ENCODE results near the gene ADARB2.

The ADARB2 gene

DNA sequence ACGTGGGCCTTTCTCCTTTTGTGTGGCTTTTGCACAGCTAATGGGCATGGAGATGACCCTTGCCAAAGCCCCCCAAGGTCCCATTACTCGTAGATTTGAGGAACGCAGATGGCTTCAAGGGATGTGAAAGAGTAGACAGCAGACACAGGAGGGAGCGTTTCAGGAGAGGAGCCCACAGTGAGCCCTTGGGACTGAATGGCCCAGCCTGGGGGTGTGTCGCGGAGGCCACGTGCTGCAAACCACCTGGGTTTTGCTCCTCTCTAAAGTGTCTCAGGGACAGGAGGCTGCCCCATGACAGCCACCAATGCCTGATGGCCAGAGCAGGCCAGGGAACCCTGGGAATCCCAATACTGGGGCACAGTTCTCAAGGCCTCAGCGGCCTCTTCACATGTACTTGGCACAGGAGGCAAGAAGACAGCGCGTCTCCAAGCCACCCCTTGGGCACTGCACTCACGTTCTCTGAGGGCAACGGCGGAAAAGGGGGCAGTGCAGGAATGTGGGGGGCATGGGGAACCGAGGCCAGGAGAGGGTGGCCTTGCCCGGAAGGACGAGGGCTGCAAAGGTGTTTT is 495.9 kb downstream of the ADARB2 start:
- TF ChIP-seq, protein P1, sequence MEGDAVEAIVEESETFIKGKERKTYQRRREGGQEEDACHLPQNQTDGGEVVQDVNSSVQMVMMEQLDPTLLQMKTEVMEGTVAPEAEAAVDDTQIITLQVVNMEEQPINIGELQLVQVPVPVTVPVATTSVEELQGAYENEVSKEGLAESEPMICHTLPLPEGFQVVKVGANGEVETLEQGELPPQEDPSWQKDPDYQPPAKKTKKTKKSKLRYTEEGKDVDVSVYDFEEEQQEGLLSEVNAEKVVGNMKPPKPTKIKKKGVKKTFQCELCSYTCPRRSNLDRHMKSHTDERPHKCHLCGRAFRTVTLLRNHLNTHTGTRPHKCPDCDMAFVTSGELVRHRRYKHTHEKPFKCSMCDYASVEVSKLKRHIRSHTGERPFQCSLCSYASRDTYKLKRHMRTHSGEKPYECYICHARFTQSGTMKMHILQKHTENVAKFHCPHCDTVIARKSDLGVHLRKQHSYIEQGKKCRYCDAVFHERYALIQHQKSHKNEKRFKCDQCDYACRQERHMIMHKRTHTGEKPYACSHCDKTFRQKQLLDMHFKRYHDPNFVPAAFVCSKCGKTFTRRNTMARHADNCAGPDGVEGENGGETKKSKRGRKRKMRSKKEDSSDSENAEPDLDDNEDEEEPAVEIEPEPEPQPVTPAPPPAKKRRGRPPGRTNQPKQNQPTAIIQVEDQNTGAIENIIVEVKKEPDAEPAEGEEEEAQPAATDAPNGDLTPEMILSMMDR (IDR thresholded peaks at IDR 0.05; ENCODE audit: borderline replicate concordance, insufficient read depth, low read depth, low read length), result no peak
- no peak overlapping the region for H3K4me3 ChIP-seq (ENCODE audit: low read depth, low read length)

DNA sequence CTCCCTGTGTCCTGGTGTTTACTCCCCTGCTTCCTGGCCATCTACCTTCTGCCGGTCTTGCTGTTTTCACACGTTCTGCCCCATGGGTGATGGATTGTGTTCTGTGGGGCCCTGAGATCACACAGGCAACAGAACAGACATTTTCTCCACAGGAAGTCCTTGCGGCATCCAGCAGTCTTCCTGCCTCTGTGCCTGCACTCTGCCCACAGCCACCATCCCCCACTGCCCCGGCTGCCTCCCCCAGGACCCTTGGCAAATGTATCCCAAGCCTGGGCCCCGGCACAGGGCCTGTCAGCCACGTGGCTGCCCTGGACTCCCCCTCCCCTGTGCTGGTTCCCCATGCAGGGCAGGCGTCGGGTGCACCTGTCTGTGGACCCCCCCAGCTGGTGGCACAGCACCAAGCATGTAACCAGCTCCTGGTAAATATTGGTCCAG is 497.0 kb downstream of the ADARB2 start:
- TF ChIP-seq, protein P1 (IDR thresholded peaks at IDR 0.05; ENCODE audit: borderline replicate concordance, insufficient read depth, low read depth, low read length), result no peak
- H3K4me3 ChIP-seq (ENCODE audit: low read depth, low read length), result no peak overlapping the region

DNA sequence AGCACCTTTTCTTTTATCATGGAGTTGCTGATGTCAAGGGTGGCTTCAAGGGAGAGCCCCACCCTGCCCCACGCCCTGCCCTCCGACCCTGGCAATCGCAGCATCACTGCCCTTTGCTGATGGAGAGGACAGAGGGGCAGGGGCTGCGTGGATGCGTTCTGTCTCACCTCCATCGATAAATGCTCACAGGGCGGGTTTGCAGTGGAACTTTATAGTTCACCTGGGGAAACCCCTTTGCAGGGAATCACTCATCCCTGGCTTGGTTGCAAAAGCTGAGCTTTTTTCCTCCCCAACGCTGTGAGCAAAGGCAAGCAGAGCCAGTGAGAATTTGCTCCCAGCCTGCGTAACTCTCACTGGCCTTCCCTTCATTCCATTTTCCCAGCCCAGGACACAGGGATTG is 504.3 kb downstream of the ADARB2 start:
- no peak overlapping the region for H3K4me3 ChIP-seq (ENCODE audit: low read depth, low read length)
- TF ChIP-seq, protein P1 (IDR thresholded peaks at IDR 0.05; ENCODE audit: borderline replicate concordance, insufficient read depth, low read depth, low read length), result no peak

DNA sequence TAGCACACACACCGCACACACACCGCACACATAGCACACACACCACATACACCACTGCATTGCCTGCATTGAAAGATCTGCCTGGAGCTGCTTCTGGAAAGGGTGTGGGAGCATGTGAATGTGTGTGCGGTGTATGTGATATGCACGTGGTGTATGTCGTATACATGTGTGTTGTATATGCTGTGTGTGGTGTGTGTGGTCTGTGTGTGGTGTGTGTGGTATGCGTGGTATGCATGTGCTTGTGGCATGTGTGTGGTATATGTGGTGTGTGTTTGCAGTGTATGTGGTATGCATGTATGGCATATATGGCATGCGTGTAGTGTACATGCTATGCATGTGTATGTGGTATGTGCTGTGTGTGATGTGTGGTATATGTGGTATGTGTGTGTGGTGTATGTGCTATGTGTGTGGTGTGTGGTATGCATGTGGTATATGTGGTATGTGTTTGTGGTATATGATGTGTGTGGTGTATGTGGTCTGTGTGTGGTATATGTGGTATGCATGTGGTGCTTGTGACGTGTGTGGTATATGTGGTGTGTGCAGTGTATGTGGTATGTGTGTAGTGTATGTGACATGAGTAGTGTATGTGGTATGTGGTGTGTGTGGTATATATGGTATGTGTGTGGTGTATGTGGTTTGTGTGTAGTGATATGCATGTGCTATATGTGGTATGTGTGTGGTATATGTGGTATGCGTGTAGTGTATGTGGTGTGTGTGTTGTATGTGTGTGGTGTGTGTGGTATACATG is 505.0 kb downstream of the ADARB2 start:
- H3K4me3 ChIP-seq (ENCODE audit: low read depth, low read length), result no peak overlapping the region
- TF ChIP-seq, protein P1 (IDR thresholded peaks at IDR 0.05; ENCODE audit: borderline replicate concordance, insufficient read depth, low read depth, low read length), result no peak

DNA sequence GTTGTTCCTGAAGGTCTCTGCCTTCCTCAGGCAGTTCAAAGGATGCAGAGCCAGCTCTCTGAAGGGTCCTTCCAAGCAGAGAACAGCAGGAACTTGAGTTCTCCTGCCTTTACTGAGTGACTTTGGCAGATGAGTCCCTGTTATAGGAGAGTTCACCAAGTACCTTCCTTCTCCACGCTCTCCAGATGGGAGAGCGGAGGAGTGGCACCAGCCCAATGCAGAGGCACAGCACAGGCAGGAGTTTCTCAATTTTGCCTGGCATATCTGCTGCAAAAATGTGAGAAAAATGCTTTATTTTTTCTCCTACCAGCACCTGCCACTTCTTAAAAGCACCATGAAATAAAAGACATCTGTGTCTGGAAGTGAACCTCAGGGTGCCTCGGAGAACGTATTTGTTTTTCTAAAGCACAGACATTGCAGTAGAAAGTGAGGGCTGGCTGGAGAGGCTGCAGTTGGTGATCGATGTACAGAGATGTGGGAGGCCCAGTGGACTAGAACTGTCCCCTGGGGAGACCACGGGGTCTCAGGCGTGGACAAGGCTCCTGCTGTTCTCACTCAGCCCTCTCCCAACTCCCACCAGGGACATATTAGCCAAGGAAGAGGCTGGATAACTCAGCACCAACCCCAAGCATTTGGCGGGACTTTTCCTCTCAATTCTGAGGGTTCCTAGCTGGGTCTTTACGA is 506.6 kb downstream of the ADARB2 start:
- TF ChIP-seq, protein P1 (IDR thresholded peaks at IDR 0.05; ENCODE audit: borderline replicate concordance, insufficient read depth, low read depth, low read length), result no peak
- H3K4me3 ChIP-seq (ENCODE audit: low read depth, low read length), result no peak overlapping the region

DNA sequence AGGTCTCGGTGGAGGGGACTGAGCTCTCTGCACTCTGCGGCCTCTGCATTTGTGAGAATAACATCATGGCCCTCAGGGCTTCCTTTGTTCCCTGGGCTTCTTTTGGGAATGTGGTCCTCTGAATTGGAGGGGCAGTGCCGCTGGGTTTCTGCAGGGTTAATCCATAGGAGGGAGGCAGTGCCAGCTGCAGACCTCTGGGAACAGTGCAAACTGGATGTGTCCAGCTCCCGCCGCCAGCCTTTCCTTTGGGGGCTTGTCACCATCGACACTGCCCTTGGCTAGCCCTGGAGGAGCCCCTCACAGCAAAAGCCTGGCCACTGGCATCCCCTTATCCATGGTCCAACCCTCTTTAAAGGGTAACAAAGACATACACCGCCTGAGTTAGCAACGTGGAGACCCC is 507.2 kb downstream of the ADARB2 start:
- H3K4me3 ChIP-seq (ENCODE audit: low read depth, low read length), result no peak overlapping the region
- TF ChIP-seq, protein P1 (IDR thresholded peaks at IDR 0.05; ENCODE audit: borderline replicate concordance, insufficient read depth, low read depth, low read length), result no peak

All from GM12875 (cell line).